KG1 (cell line): ENCODE results near the gene TMEM238.
"Not testable (repeated sequence)": the region's sequence is repeated elsewhere in the genome, so short reads cannot be mapped to it uniquely, and the experiment has no call there.

Experiments used
- DNase-seq: peaks from one replicate; lab custom pipeline; 2025; lab: John Stamatoyannopoulos, UW

Gene TMEM238, protein sequence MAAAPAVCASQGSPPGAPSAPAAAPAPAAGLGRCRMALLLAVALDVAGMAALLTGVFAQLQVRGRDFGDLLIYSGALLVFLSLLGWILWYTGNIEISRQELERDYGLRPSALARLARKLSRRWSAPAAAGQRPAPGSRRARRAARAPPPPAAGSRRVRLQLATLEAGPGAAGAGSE

DNA sequence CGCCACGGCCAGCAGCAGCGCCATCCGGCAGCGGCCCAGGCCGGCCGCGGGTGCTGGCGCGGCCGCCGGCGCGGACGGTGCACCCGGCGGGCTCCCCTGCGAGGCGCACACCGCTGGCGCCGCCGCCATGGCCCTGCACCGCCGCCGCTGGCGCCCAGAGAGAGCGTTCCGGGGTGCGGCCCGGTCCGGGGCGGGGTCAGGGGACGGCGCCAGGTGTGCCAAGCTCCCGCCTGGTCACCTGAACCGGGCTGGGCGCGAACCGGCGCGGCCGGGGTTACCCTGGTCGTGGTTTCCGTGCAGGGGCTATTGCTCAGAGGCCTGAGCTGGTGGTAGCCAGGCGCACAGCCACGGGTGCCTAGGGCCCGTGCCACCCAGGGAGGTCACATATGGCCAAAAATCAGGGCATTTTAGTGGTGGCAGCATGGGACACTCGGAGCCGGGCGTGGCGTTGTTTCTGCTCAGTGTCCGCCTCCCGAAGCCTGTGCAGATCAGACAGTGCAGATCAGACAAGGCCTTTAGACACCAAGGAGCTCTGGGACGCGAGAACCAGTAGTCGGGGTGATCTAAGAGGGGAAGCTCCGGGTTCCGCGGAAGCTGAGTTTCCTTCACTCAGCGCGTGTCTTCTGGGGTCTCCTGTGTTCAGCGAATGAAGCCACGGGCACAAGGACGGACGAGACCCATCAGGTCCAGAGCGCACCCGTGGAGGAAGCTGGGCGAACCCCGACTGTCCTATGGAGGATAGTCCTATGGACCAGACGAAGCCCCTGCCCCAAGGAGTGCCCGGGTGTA, at the start of gene TMEM238:
Gene TMEM238, minus strand, starts transcription at position 162 of the 789 bp plus-strand sequence. Its CDS starts 33 bp downstream, at position 129.
- peak; percentile 40 for DNase-seq

DNA sequence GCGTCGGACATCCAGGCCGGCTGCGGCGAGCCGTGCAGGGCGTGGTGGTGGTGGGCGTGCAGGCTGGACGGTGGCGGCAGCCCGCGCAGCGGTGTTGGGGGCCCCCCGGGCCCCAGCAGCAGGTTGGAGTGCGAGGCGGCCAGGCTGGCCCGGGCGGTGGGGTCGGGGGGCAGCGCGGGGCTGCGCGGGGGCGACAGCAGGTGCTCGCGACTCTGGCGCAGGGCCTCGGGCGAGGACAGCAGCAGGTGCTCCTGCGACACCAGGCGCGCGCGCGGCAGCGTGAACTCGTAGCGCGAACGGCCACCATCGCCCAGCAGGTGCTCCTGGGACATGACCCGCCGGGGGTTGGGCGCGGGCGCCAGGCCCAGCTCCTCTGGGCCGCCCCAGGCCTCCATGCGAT, 49.2 kb upstream of the TMEM238 start:
- DNase-seq: no peak

DNA sequence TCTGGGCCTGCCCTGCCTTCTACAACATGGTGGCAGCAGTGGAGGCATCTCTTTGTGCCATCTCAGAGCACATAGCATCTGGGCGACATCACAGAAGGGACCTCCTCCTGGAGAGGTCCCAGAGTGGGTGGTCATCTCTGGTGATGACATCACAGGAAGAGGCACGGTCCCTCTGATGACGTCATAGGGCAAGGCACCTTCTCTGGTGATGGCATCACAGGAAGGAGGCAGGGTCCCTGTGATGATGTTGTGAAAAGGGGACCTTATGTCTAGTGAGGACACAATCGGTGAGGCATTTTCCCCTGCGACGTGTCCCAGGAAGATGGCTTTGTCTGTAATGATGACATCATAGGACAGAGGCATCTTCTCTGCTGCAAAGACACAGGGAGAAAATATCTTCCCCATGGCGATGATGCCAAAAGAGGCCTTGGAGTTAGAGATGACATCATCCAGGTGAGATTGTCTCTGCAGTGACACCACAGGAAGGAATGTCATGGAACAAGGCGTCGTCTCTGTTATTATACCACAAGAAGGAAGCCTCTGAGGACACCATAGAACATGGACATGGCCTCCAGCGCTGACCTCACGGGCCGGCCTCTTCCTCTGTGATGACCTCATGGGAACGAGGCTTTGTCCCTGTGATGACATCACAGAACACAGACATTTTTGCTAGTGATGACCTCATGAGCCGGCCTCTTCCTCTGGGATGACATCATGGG, 48.3 kb upstream of the TMEM238 start:
- DNase-seq: no peak

DNA sequence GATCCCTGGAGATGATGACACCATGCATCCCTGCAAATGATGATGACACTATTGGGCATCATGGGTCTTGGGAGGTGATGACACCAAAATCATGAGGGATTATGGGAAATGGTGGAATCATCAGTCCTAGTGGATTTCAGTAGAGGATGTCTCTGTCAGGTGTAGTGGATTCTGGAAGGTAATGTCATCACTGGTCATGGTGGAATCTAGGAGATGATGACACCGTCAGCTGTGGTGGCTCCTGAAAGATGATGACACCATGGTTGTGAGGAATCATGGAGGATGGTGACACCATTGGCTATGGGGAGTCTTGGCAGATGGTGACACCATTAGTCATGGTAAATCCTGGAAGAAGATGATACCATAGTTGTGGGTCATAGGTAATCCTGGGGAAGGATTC, 47.1 kb upstream of the TMEM238 start:
- DNase-seq: no peak

GRCh38 chr19:55426042-55426441, 42.0 kb upstream of the TMEM238 start:
- DNase-seq: no peak

DNA sequence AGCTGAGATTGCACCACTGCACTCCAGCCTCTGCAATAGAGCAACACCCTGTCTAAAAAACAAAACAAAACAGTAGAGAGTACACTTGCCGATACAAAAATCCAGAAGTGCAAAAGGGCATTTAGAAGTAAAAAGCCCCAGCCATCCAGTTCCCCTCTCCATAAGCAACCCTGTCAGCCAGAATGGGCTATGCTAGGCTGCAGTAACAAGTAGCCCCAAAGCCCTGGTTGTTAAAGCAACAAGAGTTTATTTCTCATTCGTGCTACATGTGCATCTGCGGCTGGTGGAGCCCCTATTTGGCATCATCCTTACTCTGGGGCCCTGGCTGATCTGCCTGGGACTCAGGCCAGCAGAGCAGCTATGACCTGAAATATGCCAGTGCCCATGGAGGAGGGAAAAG, 40.4 kb upstream of the TMEM238 start:
- DNase-seq: no peak

GRCh38 chr19:55423225-55424005, 39.3 kb upstream of the TMEM238 start:
- no peak for DNase-seq

GRCh38 chr19:55421281-55421680, 37.2 kb upstream of the TMEM238 start:
- DNase-seq: peak; percentile 41

GRCh38 chr19:55419624-55420236, 35.6 kb upstream of the TMEM238 start:
- no peak for DNase-seq

DNA sequence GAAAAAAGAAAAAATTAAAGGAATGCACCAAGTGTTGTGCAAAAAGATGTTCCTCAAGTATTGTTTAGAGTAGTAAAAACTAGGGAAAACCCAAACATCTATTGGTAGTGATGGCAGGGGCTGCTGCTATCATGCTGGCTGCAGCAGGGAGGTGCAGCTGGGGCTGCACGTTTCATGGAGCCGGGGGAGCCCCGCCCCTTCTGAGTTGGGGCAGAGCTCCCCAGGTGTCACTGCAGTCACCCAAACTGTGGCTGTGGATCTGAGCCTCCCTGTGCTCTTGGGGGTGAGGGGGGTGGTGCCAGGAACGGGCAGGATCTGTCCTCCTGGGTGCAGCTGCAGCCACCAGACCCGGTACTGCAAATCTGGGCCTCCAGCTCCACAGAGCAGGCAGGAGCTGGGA, 35.0 kb upstream of the TMEM238 start:
- no peak for DNase-seq

GRCh38 chr19:55418185-55418584, 34.1 kb upstream of the TMEM238 start:
- DNase-seq: peak; percentile 66

DNA sequence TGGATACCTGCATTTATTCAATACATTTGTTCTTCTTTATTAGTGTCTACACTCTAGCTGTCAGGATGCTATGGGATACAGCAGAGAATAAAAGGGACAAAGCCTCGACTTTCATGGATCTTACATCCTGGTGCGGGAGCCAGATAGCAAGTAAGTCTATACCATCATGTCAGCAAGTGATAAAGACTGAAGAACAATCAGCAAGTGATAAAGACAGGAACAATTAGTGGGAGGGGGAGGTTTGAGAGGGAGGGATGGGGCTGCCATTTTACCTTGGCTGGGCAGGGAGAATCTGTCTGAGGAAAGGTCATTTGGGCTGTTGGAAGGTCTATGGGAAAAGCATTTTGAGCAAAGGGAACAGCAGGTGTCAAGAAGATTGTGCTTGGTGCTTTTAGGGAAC, 26.1 kb upstream of the TMEM238 start:
- DNase-seq: no peak

DNA sequence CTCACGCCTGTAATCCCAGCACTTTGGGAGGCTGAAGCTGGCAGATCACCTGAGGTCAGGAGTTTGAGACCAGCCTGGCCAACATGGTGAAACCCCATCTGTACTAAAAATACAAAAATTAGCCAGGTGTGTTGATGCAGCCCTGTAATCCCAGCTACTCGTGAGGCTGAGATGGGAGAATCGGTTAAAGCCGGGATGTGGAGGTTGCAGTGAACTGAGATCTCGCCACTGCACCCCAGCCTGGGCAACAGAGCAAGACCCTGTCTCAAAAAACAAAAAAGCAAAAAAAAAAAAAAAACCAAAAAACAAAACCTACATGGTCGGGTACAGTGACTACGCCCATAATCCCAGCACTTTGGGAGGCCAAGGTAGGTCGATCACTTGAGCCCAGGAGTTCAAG, 25.1 kb upstream of the TMEM238 start:
- DNase-seq: not testable (repeated sequence)

DNA sequence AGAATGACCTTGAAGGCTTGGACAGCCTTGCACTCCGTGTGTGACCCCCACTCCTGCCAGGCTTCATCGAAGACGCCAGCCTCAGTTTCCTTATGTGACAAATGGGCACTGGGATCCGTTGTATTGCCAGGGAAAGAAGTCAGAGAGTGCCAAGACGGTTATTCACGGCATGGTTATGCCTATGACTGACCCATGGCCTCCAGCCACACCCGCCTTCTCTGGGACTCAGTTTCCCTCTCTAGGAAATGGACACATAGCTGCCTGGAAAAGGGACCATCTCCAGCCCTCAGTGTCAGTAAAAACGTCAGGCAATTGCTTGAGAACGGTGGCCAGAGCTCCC, 24.4 kb upstream of the TMEM238 start:
- no peak for DNase-seq

GRCh38 chr19:55407800-55408532, 23.9 kb upstream of the TMEM238 start:
- DNase-seq: peak; percentile 100

- not testable (repeated sequence) for DNase-seq
Measured at GRCh38 chr19:55407550-55407799, 23.4 kb upstream of the TMEM238 start, which contains the start of gene UBE2S. TSS of gene UBE2S (minus strand) at chr19:55407788. CDS start at chr19:55407589, 199 bp downstream.

- DNase-seq: no peak
Measured at GRCh38 chr19:55406826-55407549, 22.9 kb upstream of the TMEM238 start.

DNA sequence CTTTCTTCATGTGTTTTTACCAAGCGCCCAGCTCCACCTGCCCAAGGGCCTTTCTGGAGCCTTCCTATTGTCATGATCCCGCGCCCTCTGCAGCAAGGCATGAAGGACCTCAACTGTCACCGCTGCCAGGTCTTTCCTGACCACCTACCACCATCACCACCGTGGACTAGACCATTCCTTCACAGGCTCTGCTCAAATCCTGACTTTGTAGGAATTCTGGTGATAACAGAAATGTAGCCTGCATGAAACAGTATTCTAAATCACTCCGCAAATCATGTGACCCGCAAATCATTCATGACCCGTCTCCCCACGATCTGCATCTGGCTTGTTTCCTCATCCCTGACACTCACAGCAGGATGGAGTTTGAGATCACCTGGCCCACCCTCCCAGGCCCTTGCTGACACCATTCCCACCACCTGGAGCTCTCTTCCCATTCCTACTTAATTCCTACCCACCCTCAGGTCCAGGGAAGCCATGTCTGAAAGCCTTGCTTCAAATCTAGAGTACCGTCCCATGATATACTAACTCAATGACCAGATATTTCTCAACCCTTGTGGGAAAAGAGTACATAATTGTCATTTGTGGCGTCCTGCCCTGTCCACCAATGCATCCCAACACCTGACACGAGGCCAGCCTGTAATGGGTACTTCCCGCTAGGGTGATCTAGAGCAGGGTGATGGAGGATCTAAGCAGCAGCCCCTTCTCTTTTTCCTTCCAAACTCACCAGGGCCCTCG, 22.2 kb upstream of the TMEM238 start:
- DNase-seq: no peak

- no peak for DNase-seq
Measured at GRCh38 chr19:55405638-55406037, 21.5 kb upstream of the TMEM238 start.

DNA sequence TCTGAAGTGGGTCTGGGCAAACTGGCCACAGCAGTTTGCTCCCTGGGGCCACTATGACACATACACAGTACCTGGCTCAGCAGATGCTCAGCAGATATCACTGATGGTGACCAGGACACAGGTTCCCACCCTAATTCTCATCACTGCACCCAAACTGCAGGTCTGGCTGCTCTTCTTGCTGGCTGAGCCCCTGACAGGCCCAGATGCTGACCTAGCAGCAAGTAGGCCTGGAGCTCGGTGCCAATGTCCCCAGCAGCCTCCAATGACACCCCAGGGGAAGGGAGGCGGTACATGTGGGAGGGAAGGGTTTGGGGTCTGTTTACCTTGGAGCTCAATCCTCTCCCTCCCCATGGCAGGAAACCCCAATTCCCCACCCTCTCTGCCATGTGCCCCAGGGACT, 18.4 kb upstream of the TMEM238 start:
- no peak for DNase-seq
